OCI-LY7 (cell line): Measurements from ENCODE around the gene GOLGA6L26. TPM values are rescaled to one million over a fixed set of nuclear protein-coding genes. Genes with fewer than 3 reads are reported as not detected.
"Not testable (repeated sequence)": the region's sequence is repeated elsewhere in the genome, so short reads cannot be mapped to it uniquely, and the experiment has no call there.

Source experiments
- BruUV-seq: library from RNA; stranded (reverse); fragments of 400-500 nt; replicated peaks from 2 replicates; lab custom pipeline; 2021; lab: Mats Ljungman, UMichigan
- CTCF ChIA-PET: fragments of 300-600 bp; sonication (Branson Sonifier 250); formaldehyde crosslinking; loops from one replicate; lab custom pipeline; 2022; ENCODE audit warnings: antibody characterized with exemption; ENCODE audit not compliant: unreplicated experiment; lab: Charles Lee
- POLR2A ChIA-PET: fragments of 300-600 bp; sonication (Branson Sonifier 250); formaldehyde crosslinking; loops from one replicate; lab custom pipeline; 2022; ENCODE audit warnings: antibody characterized with exemption; lab: Charles Lee
- DNase-seq: peaks from one replicate; pipeline ENCODE4 v3.0.0-alpha.2; 2015; ENCODE audit warnings: low spot score
- H2AFZ ChIP-seq: fragments of 200-600 bp; sonication (generic), shearing (Covaris generic); 2 replicates; pipeline ENCODE4 v1.6.1; 2014; ENCODE audit warnings: mild to moderate bottlenecking, antibody characterized with exemption, low read length, moderate library complexity
- H3K27ac ChIP-seq: fragments of 200-600 bp; sonication (generic); 2 replicates; pipeline ENCODE4 v1.5.1; 2014; ENCODE audit warnings: mixed run types, low read depth, mild to moderate bottlenecking, moderate library complexity, low read length, inconsistent platforms; ENCODE audit not compliant: poor library complexity, severe bottlenecking
- H3K36me3 ChIP-seq: fragments of 200-600 bp; sonication (generic); 2 replicates; pipeline ENCODE4 v1.6.1; 2014; ENCODE audit warnings: mild to moderate bottlenecking, antibody characterized with exemption, low read length, moderate library complexity, mixed read lengths; ENCODE audit not compliant: insufficient read depth
- H3K4me1 ChIP-seq: fragments of 200-600 bp; sonication (generic); 2 replicates; pipeline ENCODE4 v1.5.1; 2014; ENCODE audit warnings: mild to moderate bottlenecking, low read length; ENCODE audit not compliant: insufficient read depth, poor library complexity, severe bottlenecking
- H3K4me2 ChIP-seq: fragments of 200-600 bp; sonication (generic); 2 replicates; pipeline ENCODE4 v1.6.1; 2014; ENCODE audit warnings: mild to moderate bottlenecking, low read length
- H3K4me3 ChIP-seq: fragments of 200-600 bp; sonication (generic); 2 replicates; pipeline ENCODE4 v1.5.1; 2014; ENCODE audit warnings: mild to moderate bottlenecking, low read depth, low read length; ENCODE audit not compliant: poor library complexity, severe bottlenecking
- H3K79me2 ChIP-seq: fragments of 200-600 bp; sonication (generic); 2 replicates; pipeline ENCODE4 v1.6.1; 2016; ENCODE audit warnings: low read depth, mild to moderate bottlenecking, low read length, moderate library complexity, mixed read lengths; ENCODE audit not compliant: insufficient read depth
- H3K9me2 ChIP-seq: fragments of 200-600 bp; sonication (generic); 2 replicates; pipeline ENCODE4 v1.6.1; 2016; ENCODE audit warnings: mild to moderate bottlenecking, low read length, mixed read lengths; ENCODE audit not compliant: insufficient read depth
- H3K9me3 ChIP-seq: fragments of 200-600 bp; sonication (generic); 2 replicates; pipeline ENCODE4 v1.6.1; 2014; ENCODE audit warnings: mild to moderate bottlenecking, mixed run types, low read length, mixed read lengths
- H4K20me1 ChIP-seq: fragments of 200-600 bp; sonication (generic); 2 replicates; pipeline ENCODE4 v1.6.1; 2014; ENCODE audit warnings: mild to moderate bottlenecking, antibody characterized with exemption, low read length, moderate library complexity, mixed read lengths; ENCODE audit not compliant: insufficient read depth
- CTCF ChIP-seq: fragments of 200-600 bp; sonication (generic); conservative IDR thresholded peaks from 2 replicates; pipeline ENCODE4 v1.5.1; 2014; ENCODE audit warnings: mild to moderate bottlenecking, antibody characterized with exemption, low read length, moderate library complexity, mixed read lengths
- EZH2phosphoT487 ChIP-seq: fragments of 200-600 bp; sonication (generic); IDR thresholded peaks from 2 replicates; pipeline ENCODE4 v1.6.1; 2018; ENCODE audit warnings: low read depth, borderline replicate concordance, mild to moderate bottlenecking, mixed run types, antibody characterized with exemption, low read length, moderate library complexity, mixed read lengths
- intact Hi-C: fragments of 100-400 bp; cut with micrococcal nuclease; formaldehyde crosslinking; loops from one replicate; pipeline ENCODE4 v1.10.0; 2022; ENCODE audit not compliant: unreplicated experiment
- total RNA-seq, 2 experiments: library from RNA; depleted of rRNA in 1 of 2; stranded (reverse); fragments of >200 nt in 1 of 2; shearing (Covaris generic) in 1 of 2; gene quantifications; 2 replicates each; pipeline ENCODE4 v1.2.3, GENCODE V29; 2014 to 2022

GOLGA6L26 gene
- total RNA-seq, 2 experiments from 2014 or later = not detected

GRCh38 chr15:23372284-23372683 is 38.3 kb upstream of the GOLGA6L26 start:
- Histone ChIP-seq H3K4me2 (no peak overlapping the region), H3K4me3 (no peak overlapping the region), H4K20me1 (no peaks in the 10 kb centered on the region), H3K9me2 (no peaks in the 10 kb centered on the region), H3K27ac (no peak overlapping the region), H3K4me1 (no peaks in the 10 kb centered on the region), H3K9me3 (no peaks in the 10 kb centered on the region), H3K36me3 (no peaks in the 10 kb centered on the region), H2AFZ (no peak overlapping the region), H3K79me2 (no peaks in the 10 kb centered on the region)
- no peak for DNase-seq
- TF ChIP-seq EZH2phosphoT487 (no peak), CTCF (no peak)
- no TSS peak for BruUV-seq
- intact Hi-C loops = no loop called here
- ChIA-PET POLR2A (interaction anchor here (1.0 kb wide), 1 partner anchor 12 kb away, joined by 4 read pairs; no protein-coding TSS in a partner anchor), CTCF (no interaction called here)

DNA sequence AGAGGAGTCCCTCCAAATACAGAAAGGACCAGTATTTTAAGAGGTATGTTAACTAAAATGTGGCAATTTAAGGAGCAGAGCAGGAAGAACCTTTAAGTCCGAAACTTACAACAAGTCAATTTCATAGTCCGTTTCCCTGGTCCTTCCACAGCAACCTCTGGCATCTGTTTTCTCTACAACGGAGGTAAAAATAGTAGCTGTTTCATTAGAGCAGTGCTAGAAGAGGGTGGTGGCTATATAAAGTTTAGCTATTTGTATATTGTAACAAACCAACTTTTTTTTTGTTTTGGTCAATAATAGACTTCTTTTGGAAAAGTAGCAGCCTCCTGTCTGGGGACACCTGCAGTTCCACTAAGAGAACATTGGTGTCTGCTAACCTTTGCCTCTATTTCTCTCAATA is 37.9 kb upstream of the GOLGA6L26 start:
- H3K4me2 ChIP-seq, H3K9me3 ChIP-seq, BruUV-seq, H3K4me1 ChIP-seq, H2AFZ ChIP-seq, CTCF ChIA-PET, H3K27ac ChIP-seq, H3K79me2 ChIP-seq, H4K20me1 ChIP-seq, H3K36me3 ChIP-seq, H3K4me3 ChIP-seq, DNase-seq, intact Hi-C loops, H3K9me2 ChIP-seq: not testable (repeated sequence)
- POLR2A ChIA-PET = interaction anchor here (1.0 kb wide), 1 partner anchor 13 kb away, joined by 4 read pairs; no protein-coding TSS in a partner anchor

- H3K9me3 ChIP-seq, DNase-seq, intact Hi-C loops, H3K4me3 ChIP-seq, H3K27ac ChIP-seq, H3K9me2 ChIP-seq, H4K20me1 ChIP-seq, H3K36me3 ChIP-seq, H3K79me2 ChIP-seq, BruUV-seq, POLR2A ChIA-PET, H3K4me1 ChIP-seq, CTCF ChIA-PET, H3K4me2 ChIP-seq, H2AFZ ChIP-seq: not testable (repeated sequence)
These were observed 37.1 kb upstream of the GOLGA6L26 start for GRCh38 chr15:23371134-23371533.

DNA sequence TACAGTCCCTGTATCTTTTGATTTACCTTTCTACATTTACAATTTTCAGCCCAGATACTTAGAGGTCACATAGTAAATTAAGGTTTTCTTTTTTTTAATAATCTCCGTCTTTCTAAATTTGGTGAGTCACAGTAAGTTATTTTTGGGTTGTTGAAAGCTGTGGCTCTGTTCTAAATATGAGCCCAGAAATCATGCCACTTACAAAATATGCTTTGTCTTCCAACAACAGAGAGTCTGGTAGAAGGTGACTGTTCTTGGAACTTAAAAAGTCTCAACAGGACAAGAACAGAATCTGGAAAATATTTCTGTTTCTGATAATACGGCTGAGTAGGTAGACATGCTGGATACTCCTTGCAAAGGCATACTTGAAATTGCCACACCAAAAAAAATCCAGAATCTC is 36.6 kb upstream of the GOLGA6L26 start:
- no TSS peak for BruUV-seq
- TF ChIP-seq CTCF (no peak), EZH2phosphoT487 (no peak)
- no peak for DNase-seq
- ChIA-PET CTCF (no interaction called here), POLR2A (no interaction called here)
- H4K20me1 ChIP-seq = no peaks in the 10 kb centered on the region
- H3K4me2 ChIP-seq = no peak overlapping the region
- no peaks in the 10 kb centered on the region for H3K9me2 ChIP-seq
- no peaks in the 10 kb centered on the region for H3K4me1 ChIP-seq
- no peak overlapping the region for H3K4me3 ChIP-seq
- no peaks in the 10 kb centered on the region for H3K79me2 ChIP-seq
- H2AFZ ChIP-seq = no peak overlapping the region
- no peaks in the 10 kb centered on the region for H3K36me3 ChIP-seq
- intact Hi-C loops = no loop called here
- no peak overlapping the region for H3K27ac ChIP-seq
- H3K9me3 ChIP-seq = no peaks in the 10 kb centered on the region

DNA sequence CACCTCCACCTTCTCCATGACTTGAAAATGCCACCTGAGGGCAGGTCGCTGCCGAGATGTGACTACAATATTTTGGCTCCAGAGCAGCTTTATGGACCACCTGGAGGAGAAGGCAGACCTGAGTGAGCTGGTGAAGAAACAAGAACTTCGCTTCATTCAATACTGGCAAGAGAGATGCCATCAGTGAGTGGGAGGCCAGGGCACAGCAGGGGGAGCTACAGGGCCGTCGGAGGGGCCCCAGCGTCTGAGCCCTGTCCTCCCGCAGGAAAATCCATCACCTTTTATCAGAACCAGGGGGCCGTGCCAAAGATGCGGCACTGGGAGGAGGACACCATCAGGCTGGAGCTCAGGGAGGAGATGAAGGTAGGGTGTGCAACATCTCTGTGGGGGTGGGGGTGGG is 30.3 kb upstream of the GOLGA6L26 start:
- intact Hi-C loops, H2AFZ ChIP-seq, H3K79me2 ChIP-seq, H3K4me3 ChIP-seq, BruUV-seq, H3K36me3 ChIP-seq, DNase-seq, H3K4me1 ChIP-seq, H3K27ac ChIP-seq, H3K9me3 ChIP-seq, CTCF ChIA-PET, H4K20me1 ChIP-seq, H3K4me2 ChIP-seq, POLR2A ChIA-PET, H3K9me2 ChIP-seq: not testable (repeated sequence)
